Stimulated activated CD8-positive, alpha-beta memory T cell treated with anti-CD3 and anti-CD28 coated beads, Interleukin-2, amount 100 ng/mL, for 1 hour (primary cell): Measurements from ENCODE around the gene CCDC144A.
"Not testable (repeated sequence)": the region's sequence is repeated elsewhere in the genome, so short reads cannot be mapped to it uniquely, and the experiment has no call there.

ENCODE experiments used
- DNase-seq, 2 donors: peaks; one replicate each; pipeline ENCODE4 v3.0.0-alpha.2; 2020; ENCODE audit warnings: low read depth in 2 of 2

Gene CCDC144A

GRCh38 chr17:16689731-16690281 is at the start of gene CCDC144A:
Gene CCDC144A (plus strand): TSS chr17:16690241. CDS start chr17:16690401, 160 bp downstream.
- peak in 1 of 2 donors; percentile 1 for DNase-seq

GRCh38 chr17:16649585-16649984 is 40.5 kb upstream of the CCDC144A start:
- DNase-seq = no peak

GRCh38 chr17:16652252-16652651 is 37.8 kb upstream of the CCDC144A start:
- DNase-seq = no peak

GRCh38 chr17:16652847-16653366 is 37.1 kb upstream of the CCDC144A start:
- no peak for DNase-seq

GRCh38 chr17:16653367-16654041 is 36.5 kb upstream of the CCDC144A start, which contains the start of gene ZNF624:
Gene ZNF624 (minus strand): TSS chr17:16653850.
- peak; percentile 70 to 76 for DNase-seq

- no peak for DNase-seq
These were observed 28.8 kb upstream of the CCDC144A start for GRCh38 chr17:16661217-16661616.

- no peak for DNase-seq
These were observed 27.1 kb upstream of the CCDC144A start for GRCh38 chr17:16662936-16663335.

- not testable (repeated sequence) for DNase-seq
These were observed 23.5 kb upstream of the CCDC144A start for GRCh38 chr17:16666553-16666906.

GRCh38 chr17:16666907-16667636 is 23.0 kb upstream of the CCDC144A start:
- not testable (repeated sequence) for DNase-seq

- no peak for DNase-seq
These were observed 13.3 kb upstream of the CCDC144A start for GRCh38 chr17:16676676-16677268.

GRCh38 chr17:16683290-16684138 is 6.5 kb upstream of the CCDC144A start:
- not testable (repeated sequence) for DNase-seq

- DNase-seq = not testable (repeated sequence)
These were observed 4.0 kb upstream of the CCDC144A start for GRCh38 chr17:16686019-16686418.

GRCh38 chr17:16687151-16687550 is 2.9 kb upstream of the CCDC144A start:
- DNase-seq = not testable (repeated sequence)

GRCh38 chr17:16690447-16690846 is 406 bp downstream of the CCDC144A start:
- DNase-seq = not testable (repeated sequence)

- DNase-seq = not testable (repeated sequence)
These were observed 7.6 kb downstream of the CCDC144A start for GRCh38 chr17:16697603-16698002.

GRCh38 chr17:16745492-16746203 is 55.6 kb downstream of the CCDC144A start:
- not testable (repeated sequence) for DNase-seq

- not testable (repeated sequence) for DNase-seq
These were observed 56.5 kb downstream of the CCDC144A start for GRCh38 chr17:16746571-16746970.

GRCh38 chr17:16750515-16750914 is 60.5 kb downstream of the CCDC144A start:
- not testable (repeated sequence) for DNase-seq

- DNase-seq = not testable (repeated sequence)
These were observed 61.3 kb downstream of the CCDC144A start for GRCh38 chr17:16751224-16751923.

- DNase-seq = not testable (repeated sequence)
These were observed 61.9 kb downstream of the CCDC144A start for GRCh38 chr17:16751924-16752287.
